ENCODE results near the gene FBXL17.

FBXL17 gene

GRCh38 chr5:108079753-108080152 is 302.1 kb downstream of the FBXL17 start:
- DNase-seq: peak; percentile 24

- no peak for DNase-seq
Observed at GRCh38 chr5:108078882-108079281, 303.0 kb downstream of the FBXL17 start.

DNA sequence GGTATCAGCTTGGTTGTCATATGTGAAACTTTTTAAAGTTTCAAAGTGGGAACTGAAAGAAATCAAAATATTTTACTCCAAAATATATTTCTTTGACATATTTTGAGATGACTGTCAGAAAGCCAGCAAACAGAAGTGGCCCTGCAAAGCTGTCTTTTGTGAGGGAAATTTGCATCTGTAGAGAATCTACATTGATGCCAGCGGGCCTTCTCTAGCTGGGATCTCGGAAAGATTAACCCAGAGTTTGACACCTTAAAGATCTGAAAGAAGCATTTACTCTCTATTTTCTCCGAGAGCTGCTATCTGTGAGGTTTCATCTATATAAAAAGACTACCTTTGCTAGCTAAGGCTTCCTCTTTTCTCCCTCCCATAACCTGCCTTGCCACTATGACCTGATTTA is 303.6 kb downstream of the FBXL17 start:
- no peak for DNase-seq

DNA sequence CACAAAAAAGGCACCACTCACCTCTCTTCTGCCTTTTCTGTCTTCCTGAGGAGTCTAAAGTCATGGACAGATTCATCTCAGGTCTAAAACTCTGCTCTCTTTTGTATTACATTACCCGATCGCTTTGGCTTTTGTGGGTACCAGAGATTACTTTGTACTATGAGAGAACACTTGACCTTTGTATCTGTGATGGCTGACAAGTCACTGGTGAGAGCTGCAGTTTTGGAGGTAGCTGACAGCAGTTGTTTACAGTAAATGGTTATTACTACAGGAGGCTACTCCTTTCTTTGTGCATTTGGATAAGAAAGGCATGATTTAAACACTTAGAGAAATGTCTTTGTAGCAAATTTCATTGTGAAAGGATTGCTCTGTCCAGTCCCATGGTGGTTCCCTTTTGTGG is 307.3 kb downstream of the FBXL17 start:
- DNase-seq: no peak

GRCh38 chr5:108064302-108064701 is 317.6 kb downstream of the FBXL17 start:
- DNase-seq: no peak

GRCh38 chr5:108061941-108062340 is 320.0 kb downstream of the FBXL17 start:
- peak; percentile 54 for DNase-seq

DNA sequence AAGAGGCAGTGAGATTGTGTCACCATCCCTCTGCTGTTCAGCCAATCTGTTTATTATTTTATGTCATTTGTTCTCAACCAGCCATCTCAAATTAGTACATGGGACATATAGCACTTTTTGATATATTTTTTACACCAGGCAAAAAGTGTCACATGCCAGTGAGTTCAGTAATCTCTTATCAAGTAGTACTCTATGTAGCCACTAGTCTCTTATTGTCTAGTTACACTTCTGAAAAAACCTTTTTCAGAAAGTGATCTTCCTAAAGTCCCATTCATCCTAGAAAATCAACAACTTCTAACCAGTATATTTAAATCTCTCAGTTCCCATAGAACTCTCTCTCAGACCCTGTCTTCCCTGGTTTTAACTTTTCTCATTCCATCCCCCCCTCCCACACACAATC is 321.6 kb downstream of the FBXL17 start:
- DNase-seq: no peak

DNA sequence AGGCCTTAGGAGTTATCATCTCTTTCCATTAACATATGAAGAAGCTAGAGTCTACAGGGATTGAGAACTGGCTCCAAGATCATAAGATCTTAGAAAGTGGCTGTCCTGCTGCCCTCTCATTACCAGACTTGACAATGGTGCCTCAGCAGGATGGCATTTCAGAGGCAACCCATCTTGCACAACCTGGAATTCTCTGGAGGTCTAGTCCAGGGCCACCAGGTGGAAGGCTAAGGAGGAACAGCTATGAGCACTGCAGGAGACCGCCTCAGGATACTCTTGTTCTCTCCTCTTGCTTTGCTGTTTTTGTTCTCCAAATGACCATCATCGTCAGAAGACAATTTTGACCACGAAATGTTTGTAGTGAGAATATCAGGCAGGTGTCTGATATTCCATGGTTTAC is 322.6 kb downstream of the FBXL17 start:
- DNase-seq: no peak

DNA sequence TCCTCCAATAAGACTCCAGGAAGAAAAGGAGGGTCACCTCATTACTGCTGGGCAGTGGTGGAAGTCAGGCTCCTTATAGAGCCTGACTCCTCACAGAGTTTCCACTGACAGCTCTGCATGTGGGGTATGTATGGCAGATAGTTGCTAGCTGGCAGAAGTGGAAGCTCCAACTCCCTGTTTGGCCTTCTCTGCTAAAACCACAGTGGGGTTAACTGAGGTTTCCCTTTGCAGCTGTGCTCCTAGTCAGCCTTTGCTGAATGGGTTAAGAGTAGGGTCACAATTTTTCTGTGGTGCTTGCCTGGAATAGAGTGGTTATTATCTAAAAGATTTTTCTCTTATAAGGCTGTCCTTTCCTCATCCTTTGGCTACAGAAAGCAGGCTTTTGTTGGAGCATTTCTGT is 327.5 kb downstream of the FBXL17 start:
- no peak for DNase-seq

DNA sequence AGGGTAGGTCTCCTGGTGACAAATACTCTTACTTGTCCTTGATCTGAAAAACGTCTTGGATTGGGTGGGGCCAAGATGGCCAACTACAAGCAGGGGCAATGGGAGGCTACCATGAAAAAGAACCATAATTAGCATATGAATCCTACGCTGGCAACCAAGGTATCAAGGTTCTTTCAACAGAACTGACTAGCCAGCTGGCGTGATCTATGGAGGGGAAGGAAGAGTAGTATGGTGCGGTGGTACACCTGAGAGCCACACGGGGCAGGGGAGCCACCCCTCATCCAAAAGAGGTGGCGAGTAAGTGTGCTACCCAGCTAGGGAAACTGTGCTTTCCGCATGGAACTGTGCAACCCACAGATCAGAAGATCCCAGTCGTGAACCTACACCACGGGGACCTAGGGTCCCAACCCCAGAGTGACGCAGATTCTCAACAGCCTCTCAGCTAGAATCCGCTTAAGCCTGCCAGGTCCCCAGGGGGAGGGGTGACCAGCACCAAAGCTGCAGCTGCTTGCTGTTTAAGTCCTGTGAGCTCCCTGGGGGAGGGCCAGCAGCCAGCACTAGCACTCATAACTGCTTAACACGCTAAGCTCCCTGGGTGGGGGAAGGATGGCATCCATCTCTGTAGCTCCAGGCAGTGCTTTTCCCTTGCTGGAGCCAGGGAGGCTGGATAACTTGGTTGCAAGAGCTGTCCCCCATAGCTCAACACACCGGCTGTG is 334.8 kb downstream of the FBXL17 start:
- DNase-seq: no peak

- DNase-seq: no peak
Observed at GRCh38 chr5:108036482-108036881, 345.4 kb downstream of the FBXL17 start.

GRCh38 chr5:108028883-108029282 is 353.0 kb downstream of the FBXL17 start:
- DNase-seq: no peak

DNA sequence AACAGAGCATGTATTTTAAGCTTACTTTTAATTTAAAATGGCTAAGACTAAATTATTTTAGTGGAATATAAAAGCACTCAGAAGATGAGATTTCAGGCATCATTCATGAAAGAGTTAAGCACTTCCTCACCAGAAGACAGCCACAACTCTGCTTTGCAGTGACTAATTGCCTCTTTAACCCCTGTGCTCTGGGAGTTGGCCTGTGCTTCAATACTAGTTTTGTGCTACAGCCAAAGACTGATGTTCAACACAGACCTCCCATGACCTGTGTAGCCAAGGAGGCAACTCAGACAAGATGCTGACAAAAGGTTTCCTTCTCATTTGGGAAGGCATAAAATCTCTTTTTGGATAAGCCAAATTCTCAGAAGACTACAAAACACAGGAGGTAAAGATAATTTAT is 353.5 kb downstream of the FBXL17 start:
- DNase-seq: no peak

- DNase-seq: no peak
Observed at GRCh38 chr5:108025957-108026356, 355.9 kb downstream of the FBXL17 start.

- no peak for DNase-seq
Observed at GRCh38 chr5:108024986-108025385, 356.9 kb downstream of the FBXL17 start.

DNA sequence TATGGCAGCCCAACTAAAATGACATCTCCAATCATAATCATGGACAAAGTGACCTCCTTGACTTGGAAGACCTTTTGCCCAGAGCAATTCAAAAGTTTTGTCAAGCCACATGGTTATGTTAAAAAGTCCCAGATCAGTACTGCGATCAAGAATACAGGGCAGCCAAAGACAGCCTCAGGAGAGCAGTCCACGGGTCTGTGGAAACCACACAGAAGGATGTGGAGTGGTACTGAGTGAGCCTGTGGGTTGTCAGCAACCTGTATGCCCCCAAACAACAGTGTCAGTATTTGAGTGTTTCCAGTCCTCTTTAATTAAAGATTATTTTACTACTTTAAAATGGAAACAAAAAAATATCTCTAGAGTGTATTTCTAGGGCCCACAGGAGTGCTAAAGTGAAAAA is 365.8 kb downstream of the FBXL17 start:
- DNase-seq: no peak

DNA sequence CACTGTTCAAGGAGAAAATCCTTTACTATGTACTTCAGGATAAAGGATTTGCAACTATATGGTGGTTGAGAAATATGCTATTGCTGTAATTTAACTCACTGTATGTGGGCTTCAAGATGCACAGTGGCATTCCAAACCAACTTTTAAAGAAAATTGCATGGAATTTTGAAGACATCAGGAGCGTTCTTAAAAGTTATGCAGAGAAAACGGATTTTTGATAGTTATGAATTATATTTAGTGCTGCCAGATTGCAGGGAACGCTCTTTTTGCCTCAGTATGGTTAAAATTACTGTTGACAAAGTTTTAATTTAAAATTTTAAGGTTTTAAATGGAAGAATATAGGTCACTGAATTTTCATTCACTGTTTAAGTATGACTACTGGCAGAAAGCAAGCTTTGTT is 375.1 kb downstream of the FBXL17 start:
- no peak for DNase-seq

- DNase-seq: peak; percentile 73
Observed at GRCh38 chr5:108003178-108003577, 378.7 kb downstream of the FBXL17 start.

GRCh38 chr5:108001222-108001621 is 380.7 kb downstream of the FBXL17 start:
- DNase-seq: no peak

GRCh38 chr5:107997338-107997980 is 384.4 kb downstream of the FBXL17 start:
- DNase-seq: no peak

- DNase-seq: no peak
Observed at GRCh38 chr5:107993341-107993740, 388.6 kb downstream of the FBXL17 start.

GRCh38 chr5:107990881-107991810 is 390.8 kb downstream of the FBXL17 start:
- DNase-seq: no peak

- DNase-seq: peak; percentile 94
Observed at GRCh38 chr5:107985144-107985543, 396.8 kb downstream of the FBXL17 start.
